HCT116 (cell line): ENCODE measurements around the gene GDF10. TPM values are rescaled to one million over a fixed set of nuclear protein-coding genes. Genes with fewer than 3 reads are reported as not detected.
A peak's percentile ranks its signal among the peaks of the same experiment; 100 is the strongest.

Experiments
- ATAC-seq: fragments of 200-7000 bp; cut with Tn5 transposase; 2 replicates; pipeline ENCODE4 v1.9.1; 2020; ENCODE audit warnings: mild to moderate bottlenecking, moderate library complexity
- BruUV-seq: library from RNA; stranded (reverse); fragments of 400-500 nt; replicated peaks from 2 replicates; lab custom pipeline; 2021; lab: Mats Ljungman, UMichigan
- CTCF ChIA-PET: fragments of 300-600 bp; sonication (Branson Sonifier 250); formaldehyde crosslinking; loops from one replicate; lab custom pipeline; 2021; ENCODE audit warnings: antibody characterized with exemption; lab: Charles Lee
- POLR2A ChIA-PET: fragments of 300-600, 350-600 bp; sonication (Branson Sonifier 250); formaldehyde crosslinking; loops from one replicate; lab custom pipeline; 2021; ENCODE audit warnings: antibody characterized with exemption; lab: Charles Lee
- RAD21 ChIA-PET, 2 experiments: fragments of 300-600 bp; sonication (Branson Sonifier 250); formaldehyde crosslinking; loops; one replicate each; lab custom pipeline; 2023; ENCODE audit warnings: low total read pairs in 2 of 2; ENCODE audit not compliant: uncharacterized antibody in 2 of 2, unreplicated experiment in 2 of 2, low non-redundant PET in 1 of 2; lab: Charles Lee
- DNase-seq: peaks from one replicate; pipeline ENCODE4 v3.0.0-alpha.2; 2010; ENCODE audit warnings: low read depth, low spot score
- H2AFZ ChIP-seq: fragments of 200-600 bp; shearing (Covaris generic), sonication (generic); 2 replicates; pipeline ENCODE4 v1.6.1; 2017; ENCODE audit warnings: low read depth, mixed run types, mixed read lengths, antibody characterized with exemption, low read length; ENCODE audit not compliant: poor library complexity, severe bottlenecking
- H3K27ac ChIP-seq: 2 replicates; pipeline ENCODE4 v1.5.1; 2012; ENCODE audit warnings: low read depth, low read length
- H3K27me3 ChIP-seq: fragments of 200-600 bp; sonication (generic); 2 replicates; pipeline ENCODE4 v1.6.1; 2016; ENCODE audit warnings: mixed run types, low read length, mixed read lengths; ENCODE audit not compliant: insufficient read depth
- H3K36me3 ChIP-seq, 2 experiments: fragments of 200-500 bp in 1 of 2; fragments of 200-600 bp in 1 of 2; sonication (Bioruptor generic) in 1 of 2; sonication (generic) in 1 of 2; 2 replicates each; pipeline versions ENCODE4 v1.5.1 to v1.6.1; 2014 to 2016; ENCODE audit warnings: low read length in 2 of 2, inconsistent platforms in 1 of 2, mixed read lengths in 1 of 2, mixed run types in 1 of 2; ENCODE audit not compliant: insufficient read depth in 2 of 2, control insufficient read depth in 1 of 2
- H3K4me1 ChIP-seq, 2 experiments: fragments of 200-600 bp in 1 of 2; sonication (generic) in 1 of 2; 2 replicates each; pipeline versions ENCODE4 v1.5.1 to v1.6.1; 2012 to 2017; ENCODE audit warnings: low read length in 2 of 2, inconsistent platforms in 1 of 2, mild to moderate bottlenecking in 1 of 2, mixed read lengths in 1 of 2, mixed run types in 1 of 2, moderate library complexity in 1 of 2; ENCODE audit not compliant: insufficient read depth in 2 of 2, control insufficient read depth in 1 of 2
- H3K4me2 ChIP-seq: fragments of 200-600 bp; sonication (generic); 2 replicates; pipeline ENCODE4 v1.6.1; 2017; ENCODE audit warnings: mixed run types, low read length, mixed read lengths
- H3K4me3 ChIP-seq, 2 experiments: fragments of 200-600 bp in 1 of 2; sonication (generic) in 1 of 2; replicated peaks in 1 of 2; 2 replicates each; pipeline ENCODE4 v1.5.1; 2011 to 2016; ENCODE audit warnings: low read length in 2 of 2, control low read depth in 1 of 2, low read depth in 1 of 2, mild to moderate bottlenecking in 1 of 2, mixed read lengths in 1 of 2, mixed run types in 1 of 2
- H3K79me2 ChIP-seq: fragments of 200-600 bp; sonication (generic); 2 replicates; pipeline ENCODE4 v1.6.1; 2017; ENCODE audit warnings: mild to moderate bottlenecking, mixed run types, low read length, moderate library complexity, mixed read lengths; ENCODE audit not compliant: insufficient read depth
- H3K9ac ChIP-seq: fragments of 200-600 bp; sonication (generic); 2 replicates; pipeline ENCODE4 v1.6.1; 2016; ENCODE audit warnings: low read length, mixed read lengths
- H3K9me2 ChIP-seq: fragments of 200-600 bp; sonication (generic), shearing (Covaris generic); 2 replicates; pipeline ENCODE4 v1.6.1; 2017; ENCODE audit warnings: mixed run types, mild to moderate bottlenecking, moderate library complexity; ENCODE audit not compliant: insufficient read depth
- H3K9me3 ChIP-seq, 2 experiments: fragments of 200-500 bp in 1 of 2; fragments of 200-600 bp in 1 of 2; sonication (Bioruptor generic) in 1 of 2; sonication (generic) in 1 of 2; 2 replicates each; pipeline ENCODE4 v1.6.1; 2014 to 2017; ENCODE audit warnings: low read length in 2 of 2, mixed read lengths in 2 of 2, inconsistent platforms in 1 of 2, low read depth in 1 of 2, mild to moderate bottlenecking in 1 of 2, mixed run types in 1 of 2, moderate library complexity in 1 of 2; ENCODE audit not compliant: control insufficient read depth in 1 of 2, insufficient read depth in 1 of 2
- H4K20me1 ChIP-seq: fragments of 200-600 bp; sonication (generic), shearing (Covaris generic); 2 replicates; pipeline ENCODE4 v1.6.1; 2017; ENCODE audit warnings: mixed run types, mild to moderate bottlenecking, moderate library complexity; ENCODE audit not compliant: insufficient read depth
- CTCF ChIP-seq, 3 experiments: fragments of 200-600 bp in 1 of 3; sonication (generic) in 1 of 3; IDR thresholded peaks in 2 of 3; conservative IDR thresholded peaks in 1 of 3; 2 replicates each; pipeline ENCODE4 v1.5.1; 2012 to 2017; ENCODE audit warnings: low read depth in 2 of 3, low read length in 2 of 3, antibody characterized with exemption in 1 of 3, borderline replicate concordance in 1 of 3, control low read depth in 1 of 3, mild to moderate bottlenecking in 1 of 3, mixed read lengths in 1 of 3, mixed run types in 1 of 3, moderate library complexity in 1 of 3; ENCODE audit not compliant: insufficient read depth in 1 of 3
- RAD21 ChIP-seq: IDR thresholded peaks from 2 replicates; pipeline ENCODE4 v1.6.1; 2012; ENCODE audit warnings: low read depth, mild to moderate bottlenecking
- REST ChIP-seq: IDR thresholded peaks from 2 replicates; pipeline ENCODE4 v1.6.1; 2012; ENCODE audit warnings: low read depth
- intact Hi-C: fragments of 100-400 bp; cut with micrococcal nuclease; formaldehyde crosslinking; loops from 2 replicates; pipeline ENCODE4 v1.10.0; 2022
- total RNA-seq: library from RNA; stranded (reverse); gene quantifications from one replicate; pipeline ENCODE4 v1.2.1, GENCODE V29; 2021; ENCODE audit not compliant: unreplicated experiment

GDF10 gene
- total RNA-seq, 1 experiment from 2014 or later: not detected

GRCh38 chr10:47354165-47354564 lies 54.2 kb downstream of the GDF10 start:
- H3K36me3 ChIP-seq: no peaks in the 10 kb centered on the region
- TF ChIP-seq REST: no peak
- peak; percentile 6 to 34 (median 29); a peak in 2 of 6 replicates for TF ChIP-seq CTCF (IDR thresholded peaks at IDR 0.05 in 2 of 3, conservative IDR thresholded peaks at IDR 0.05 in 1 of 3; ENCODE audit: borderline replicate concordance in 1 of 3, insufficient read depth in 1 of 3, low read depth in 2 of 3, low read length in 2 of 3)
- peak; percentile 54 for TF ChIP-seq RAD21
- no TSS peak for BruUV-seq
- no peaks in the 10 kb centered on the region for H3K9me2 ChIP-seq
- DNase-seq (no peak), ATAC-seq (peak; percentile 74)
- H3K27ac ChIP-seq: no peak overlapping the region
- H3K4me1 ChIP-seq: no peaks in the 10 kb centered on the region
- intact Hi-C loops: no loop called here
- no peak overlapping the region for H2AFZ ChIP-seq
- no peaks in the 10 kb centered on the region for H3K27me3 ChIP-seq
- ChIA-PET CTCF (interaction anchor here (1.1 to 1.7 kb wide), 2 partner anchors 10 to 14 kb away, joined by 3 to 5 read pairs; no protein-coding TSS in a partner anchor), POLR2A (no interaction called here), RAD21 (no interaction called here)
- H4K20me1 ChIP-seq: no peaks in the 10 kb centered on the region
- no peaks in the 10 kb centered on the region for H3K9me3 ChIP-seq
- H3K4me2 ChIP-seq: no peak overlapping the region
- H3K4me3 ChIP-seq: no peak overlapping the region
- H3K79me2 ChIP-seq: no peaks in the 10 kb centered on the region
- H3K9ac ChIP-seq: no peak overlapping the region
